Activated T-helper 1 cell treated with Interleukin-2 at 50 U/mL for 16 hours (primary cell): ENCODE results near the gene GTF2IRD1.
"Not testable (repeated sequence)": the region's sequence is repeated elsewhere in the genome, so short reads cannot be mapped to it uniquely, and the experiment has no call there.

ENCODE experiments used
- DNase-seq: peaks from one replicate; pipeline ENCODE4 v3.0.0-alpha.2; 2020; ENCODE audit warnings: low read depth

GTF2IRD1 gene

GRCh38 chr7:74470504-74470903 lies 16.8 kb downstream of the GTF2IRD1 start:
- no peak for DNase-seq

- DNase-seq = no peak
Measured at GRCh38 chr7:74473116-74473515, 19.4 kb downstream of the GTF2IRD1 start.

GRCh38 chr7:74474271-74474865 lies 20.7 kb downstream of the GTF2IRD1 start:
- DNase-seq = no peak

- no peak for DNase-seq
Measured at GRCh38 chr7:74475243-74475986, 21.7 kb downstream of the GTF2IRD1 start.

GRCh38 chr7:74475987-74476350 lies 22.3 kb downstream of the GTF2IRD1 start:
- DNase-seq = no peak

GRCh38 chr7:74476626-74477025 lies 22.9 kb downstream of the GTF2IRD1 start:
- DNase-seq = no peak

- no peak for DNase-seq
Measured at GRCh38 chr7:74478671-74479065, 25.0 kb downstream of the GTF2IRD1 start.

GRCh38 chr7:74479066-74479781 lies 25.5 kb downstream of the GTF2IRD1 start:
- DNase-seq = no peak

- DNase-seq = no peak
Measured at GRCh38 chr7:74479961-74480829, 26.5 kb downstream of the GTF2IRD1 start.

- no peak for DNase-seq
Measured at GRCh38 chr7:74480861-74481417, 27.2 kb downstream of the GTF2IRD1 start.

GRCh38 chr7:74481458-74482196 lies 27.9 kb downstream of the GTF2IRD1 start:
- no peak for DNase-seq

GRCh38 chr7:74482197-74482467 lies 28.4 kb downstream of the GTF2IRD1 start:
- DNase-seq = no peak

GRCh38 chr7:74482629-74483401 lies 29.1 kb downstream of the GTF2IRD1 start:
- no peak for DNase-seq

GRCh38 chr7:74483402-74484336 lies 30.0 kb downstream of the GTF2IRD1 start:
- no peak for DNase-seq

- DNase-seq = no peak
Measured at GRCh38 chr7:74485611-74486010, 31.9 kb downstream of the GTF2IRD1 start.

GRCh38 chr7:74488518-74489030 lies 34.9 kb downstream of the GTF2IRD1 start:
- not testable (repeated sequence) for DNase-seq

GRCh38 chr7:74489997-74490945 lies 36.6 kb downstream of the GTF2IRD1 start:
- no peak for DNase-seq

- not testable (repeated sequence) for DNase-seq
Measured at GRCh38 chr7:74491490-74491889, 37.8 kb downstream of the GTF2IRD1 start.
